HG03342 (cell line): ENCODE results near the gene SRRM2.

Experiments
- ATAC-seq: cut with Tn5 transposase; IDR thresholded peaks from one replicate; pipeline ENCODE4 v1.9.1; 2021; ENCODE audit warnings: mild to moderate bottlenecking, moderate library complexity; ENCODE audit not compliant: unreplicated experiment

Gene SRRM2

DNA sequence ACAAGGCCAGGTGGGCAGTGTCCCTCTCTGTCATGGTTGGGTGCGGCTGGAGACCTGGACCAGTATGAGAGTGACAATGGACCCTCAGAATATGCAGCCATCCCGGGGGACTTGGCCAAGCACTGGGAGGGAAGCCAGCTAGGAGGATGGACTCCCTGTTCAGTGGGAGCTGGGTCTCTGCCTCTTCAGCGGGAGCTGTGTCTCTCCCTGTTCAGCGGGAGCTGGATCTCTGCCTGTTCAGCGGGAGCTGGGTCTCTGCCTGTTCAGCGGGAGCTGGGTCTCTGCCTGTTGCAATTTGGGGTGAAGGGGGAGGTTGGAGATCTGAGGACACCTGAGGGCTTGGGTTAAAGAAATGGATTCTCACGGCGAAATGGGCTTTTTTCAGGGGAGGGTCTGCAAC is 38.7 kb downstream of the SRRM2 start:
- no peak for ATAC-seq

GRCh38 chr16:2792940-2793339 is 40.5 kb downstream of the SRRM2 start:
- ATAC-seq, result no peak

- no peak for ATAC-seq
Measured at GRCh38 chr16:2795395-2796143, 43.1 kb downstream of the SRRM2 start.

- ATAC-seq, result no peak
Measured at GRCh38 chr16:2798723-2799204, 46.3 kb downstream of the SRRM2 start.

DNA sequence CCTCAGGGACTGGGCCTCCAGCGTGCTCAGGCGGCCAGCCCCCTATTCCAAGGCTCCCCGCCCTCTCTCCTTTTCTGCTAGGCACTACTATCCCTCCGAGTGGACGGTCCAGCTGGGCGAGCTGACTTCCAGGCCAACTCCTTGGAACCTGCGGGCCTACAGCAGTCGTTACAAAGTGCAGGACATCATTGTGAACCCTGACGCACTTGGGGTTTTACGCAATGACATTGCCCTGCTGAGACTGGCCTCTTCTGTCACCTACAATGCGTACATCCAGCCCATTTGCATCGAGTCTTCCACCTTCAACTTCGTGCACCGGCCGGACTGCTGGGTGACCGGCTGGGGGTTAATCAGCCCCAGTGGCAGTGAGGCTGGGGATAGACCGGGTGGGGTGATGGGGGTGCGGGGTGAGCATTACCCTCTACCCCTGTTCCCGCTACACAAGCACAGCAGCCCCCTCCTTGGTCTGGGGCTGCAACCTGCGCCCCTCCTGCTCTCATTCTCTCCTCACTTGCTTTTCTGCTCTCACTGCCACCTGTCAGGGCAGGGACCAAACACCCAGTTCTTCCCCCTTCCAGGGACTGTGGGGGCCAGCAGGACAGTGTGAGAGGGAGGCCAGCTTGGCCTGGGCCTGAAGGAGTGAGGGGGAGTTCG is 46.9 kb downstream of the SRRM2 start:
- ATAC-seq, result no peak

- ATAC-seq, result no peak
Measured at GRCh38 chr16:2799859-2800226, 47.4 kb downstream of the SRRM2 start.

DNA sequence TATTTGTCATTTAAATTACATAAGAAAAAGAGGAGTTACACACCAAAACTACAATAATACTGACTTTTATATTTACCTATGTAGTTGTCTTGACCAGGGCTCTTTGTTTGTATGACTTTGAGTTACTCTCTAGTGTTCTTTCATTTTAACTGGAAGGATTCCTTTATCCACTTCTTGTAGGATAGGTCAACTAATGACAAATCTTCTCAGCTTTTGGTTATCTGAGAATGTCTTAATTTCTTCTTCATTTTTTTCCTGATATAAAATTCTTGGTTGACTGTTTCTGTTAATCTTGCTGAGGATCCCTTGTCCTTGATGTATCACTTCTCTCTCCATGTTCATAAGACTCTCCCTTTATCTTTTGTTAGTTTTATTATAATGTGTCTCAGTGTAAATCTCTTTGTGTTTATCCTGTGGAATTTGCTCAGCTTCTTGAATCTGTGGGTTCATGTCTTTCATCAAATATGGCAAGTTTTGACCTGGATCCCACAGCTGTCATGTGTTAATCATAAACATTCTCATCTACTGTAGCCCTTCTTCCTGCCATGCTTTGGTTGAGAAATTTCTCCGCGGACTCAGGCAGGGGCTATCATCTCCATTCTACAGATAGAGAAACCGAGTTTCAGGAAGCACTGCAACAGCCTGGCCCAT is 51.2 kb downstream of the SRRM2 start:
- no peak for ATAC-seq

DNA sequence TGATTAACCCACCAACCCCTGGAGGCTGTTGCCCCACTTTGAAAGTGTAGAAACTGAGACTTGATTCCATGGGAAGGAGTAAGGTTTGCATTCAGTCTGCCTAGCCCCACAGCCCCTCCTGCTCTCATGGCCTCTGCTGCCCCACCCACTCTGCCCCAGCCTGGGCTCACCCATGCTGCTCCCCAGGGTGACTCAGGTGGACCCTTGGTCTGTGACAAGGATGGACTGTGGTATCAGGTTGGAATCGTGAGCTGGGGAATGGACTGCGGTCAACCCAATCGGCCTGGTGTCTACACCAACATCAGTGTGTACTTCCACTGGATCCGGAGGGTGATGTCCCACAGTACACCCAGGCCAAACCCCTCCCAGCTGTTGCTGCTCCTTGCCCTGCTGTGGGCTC is 52.3 kb downstream of the SRRM2 start:
- ATAC-seq, result no peak

GRCh38 chr16:2806286-2806685 is 53.8 kb downstream of the SRRM2 start:
- ATAC-seq, result no peak

DNA sequence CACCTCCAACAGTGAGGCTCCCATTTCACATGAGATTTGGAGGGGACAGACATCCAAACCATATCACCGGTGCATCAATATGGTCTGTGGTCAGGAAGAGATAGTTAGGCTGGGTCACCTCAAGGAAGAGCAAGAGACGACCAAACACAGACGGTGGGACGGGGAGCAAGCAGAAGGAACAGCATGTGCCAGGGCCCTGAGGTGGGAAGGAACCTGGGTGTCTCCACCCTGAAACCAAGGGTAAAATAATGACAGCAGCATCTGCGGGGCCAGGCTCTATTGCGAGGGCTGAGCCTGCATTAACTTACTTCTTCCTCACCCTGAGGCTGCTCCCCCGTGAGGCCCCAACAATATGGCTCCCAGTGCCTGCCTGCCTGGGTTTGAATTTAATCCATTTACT is 55.7 kb downstream of the SRRM2 start:
- ATAC-seq, result no peak

DNA sequence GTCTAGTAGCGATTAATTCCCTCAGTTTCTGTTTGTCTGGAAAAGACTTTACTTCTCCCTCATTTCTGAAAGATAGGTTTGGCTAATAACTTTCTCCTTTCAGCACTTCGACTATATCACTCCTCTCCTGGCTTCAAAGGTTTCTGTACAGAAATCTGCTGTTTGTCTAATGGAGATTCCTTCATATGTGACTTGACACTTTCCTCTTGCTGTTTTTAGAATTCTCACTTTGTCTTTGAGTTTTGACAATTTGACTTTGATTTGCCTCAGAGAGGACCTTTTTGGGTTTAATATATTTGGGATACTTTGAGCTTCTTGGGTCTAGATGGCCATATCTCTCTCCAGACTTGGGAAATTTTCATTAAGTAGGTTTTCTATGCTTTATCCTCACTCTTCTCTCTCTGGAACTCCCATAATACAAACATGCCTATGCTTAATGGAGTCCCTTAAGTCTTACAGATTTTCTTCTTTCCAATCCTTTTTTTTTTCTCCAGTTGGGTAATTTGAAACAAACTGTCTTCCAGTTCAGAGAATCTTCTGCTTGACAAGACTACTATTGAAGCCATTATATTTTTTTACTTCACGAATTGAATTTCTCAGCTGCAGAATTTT is 56.8 kb downstream of the SRRM2 start:
- ATAC-seq, result no peak

DNA sequence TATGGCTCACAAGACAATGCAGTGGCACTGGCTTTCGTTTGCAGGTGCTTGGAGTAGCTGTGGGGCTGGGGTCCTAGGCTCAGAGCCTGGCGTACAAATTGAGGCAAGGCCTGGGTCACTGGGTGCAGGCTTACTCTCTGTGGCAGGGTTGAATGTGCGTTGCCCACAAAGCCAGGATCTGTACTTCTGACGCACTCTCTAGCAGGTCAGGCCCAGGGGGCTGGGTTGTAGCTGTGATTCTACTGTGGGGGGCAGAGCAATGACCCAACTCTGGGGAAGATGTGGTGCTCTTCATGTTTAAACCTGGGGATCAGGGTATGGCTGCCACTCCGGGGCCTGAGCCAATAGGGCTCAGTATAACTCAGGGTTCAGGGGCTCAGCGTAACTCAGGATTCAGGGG is 58.2 kb downstream of the SRRM2 start:
- ATAC-seq, result no peak

DNA sequence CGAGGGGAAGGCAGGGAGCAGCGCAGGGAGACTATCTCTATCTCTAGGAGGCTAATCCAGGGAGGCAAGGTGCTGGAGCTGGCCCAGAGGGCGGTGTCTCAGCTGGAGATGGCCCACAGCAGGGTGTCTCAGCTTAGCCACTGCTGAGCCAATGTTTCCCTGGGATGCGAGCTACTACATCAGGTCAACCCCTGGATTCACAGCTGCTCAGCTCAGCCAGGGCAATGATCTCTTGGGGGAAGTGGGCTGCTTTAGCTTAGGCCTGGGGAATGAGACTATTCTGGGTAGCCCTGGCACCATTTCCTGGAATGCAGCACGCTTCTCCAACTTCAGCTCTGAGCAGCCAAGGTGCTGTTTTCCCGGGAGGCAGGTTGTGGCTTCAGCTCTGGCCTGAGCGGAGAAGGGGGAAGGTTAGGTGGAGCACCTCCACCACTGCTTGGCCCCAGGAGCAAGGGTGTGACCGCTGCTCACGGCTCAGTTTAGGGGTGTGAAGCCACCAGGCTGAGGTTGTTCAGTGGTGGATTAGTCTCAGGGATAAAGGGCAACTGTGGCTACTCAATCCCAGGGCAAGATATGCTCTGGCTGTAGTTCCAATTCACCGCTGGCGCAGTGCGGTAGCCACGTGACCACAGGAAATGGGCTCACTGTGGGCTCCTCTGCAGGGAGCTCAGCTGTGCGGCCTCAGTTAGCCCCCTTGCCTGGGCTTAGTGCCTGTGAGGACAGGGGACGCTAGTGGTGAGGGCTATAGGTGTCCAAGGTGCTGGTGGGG is 59.4 kb downstream of the SRRM2 start:
- no peak for ATAC-seq

GRCh38 chr16:2813771-2814221 is 61.4 kb downstream of the SRRM2 start:
- no peak for ATAC-seq

- no peak for ATAC-seq
Measured at GRCh38 chr16:2814551-2815298, 62.3 kb downstream of the SRRM2 start.

DNA sequence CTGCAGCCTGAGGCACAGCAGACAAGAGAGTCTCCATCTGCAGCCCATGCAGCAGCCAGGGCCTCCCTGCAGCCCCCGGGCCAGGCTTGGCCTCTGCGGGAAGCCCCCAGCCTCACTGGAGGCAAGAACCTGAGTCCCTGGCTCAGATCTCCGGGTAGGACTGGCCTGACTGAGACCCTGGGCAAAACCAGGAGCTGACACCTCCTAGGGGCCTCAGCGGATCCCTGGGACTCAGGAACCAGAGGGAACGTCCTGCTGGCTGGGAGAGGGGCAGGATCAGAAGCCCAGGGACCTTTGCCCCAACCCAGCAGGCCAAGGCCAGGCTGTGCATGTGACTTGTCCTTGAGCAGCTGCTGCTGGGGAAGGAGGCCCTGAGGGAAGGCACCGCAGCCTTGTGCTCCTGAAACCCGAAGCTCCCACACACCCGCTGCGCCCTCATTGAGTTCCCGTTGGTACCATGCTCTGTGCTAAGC is 62.9 kb downstream of the SRRM2 start:
- ATAC-seq, result no peak

GRCh38 chr16:2816751-2817339 is 64.4 kb downstream of the SRRM2 start, which contains the start of gene PRSS21:
Gene PRSS21 (plus strand): TSS chr16:2817237. CDS start chr16:2817269, 32 bp downstream.
- ATAC-seq, result no peak

- ATAC-seq, result no peak
Measured at GRCh38 chr16:2817340-2818271, 65.2 kb downstream of the SRRM2 start.
